GM18868 (cell line): ENCODE results near the gene TMED10.
"Not testable (repeated sequence)": the region's sequence is repeated elsewhere in the genome, so short reads cannot be mapped to it uniquely, and the experiment has no call there.

Experiments used
- ATAC-seq: cut with Tn5 transposase; IDR thresholded peaks from one replicate; pipeline ENCODE4 v1.9.1; 2021; ENCODE audit warnings: mild to moderate bottlenecking, moderate library complexity; ENCODE audit not compliant: unreplicated experiment

Gene TMED10

DNA sequence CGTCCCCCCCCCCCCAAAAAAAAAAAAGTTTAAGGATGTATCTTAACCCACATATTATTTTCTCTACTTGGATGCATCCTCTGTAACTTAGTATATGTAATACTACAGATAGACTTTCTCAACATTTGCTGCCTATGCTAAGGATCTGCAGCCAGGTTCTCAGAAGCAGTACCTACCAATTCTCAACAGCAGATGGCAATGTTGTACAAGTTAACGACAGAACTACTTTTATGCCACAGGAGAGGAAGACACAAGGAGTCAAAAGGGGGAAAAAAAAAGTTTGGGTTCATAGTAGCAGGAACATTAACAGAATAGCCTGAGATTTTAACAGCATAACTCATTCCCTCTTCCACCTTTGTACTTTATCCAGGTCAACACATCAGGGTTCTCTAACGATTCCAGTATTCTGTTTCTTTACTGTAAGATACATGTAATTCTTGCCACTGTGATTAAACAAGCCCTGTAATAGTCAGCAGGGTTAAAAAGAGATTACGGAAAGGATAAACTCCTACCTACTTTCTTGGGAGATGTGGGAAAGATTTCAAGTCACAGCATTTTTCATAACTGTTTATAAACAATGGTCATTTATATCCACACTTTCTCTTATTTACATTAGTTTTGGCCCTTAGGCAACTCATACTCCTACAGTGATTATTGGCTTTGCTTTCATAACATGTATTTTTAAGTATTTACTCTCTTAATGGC lies 43.9 kb downstream of the TMED10 start:
- ATAC-seq = no peak

DNA sequence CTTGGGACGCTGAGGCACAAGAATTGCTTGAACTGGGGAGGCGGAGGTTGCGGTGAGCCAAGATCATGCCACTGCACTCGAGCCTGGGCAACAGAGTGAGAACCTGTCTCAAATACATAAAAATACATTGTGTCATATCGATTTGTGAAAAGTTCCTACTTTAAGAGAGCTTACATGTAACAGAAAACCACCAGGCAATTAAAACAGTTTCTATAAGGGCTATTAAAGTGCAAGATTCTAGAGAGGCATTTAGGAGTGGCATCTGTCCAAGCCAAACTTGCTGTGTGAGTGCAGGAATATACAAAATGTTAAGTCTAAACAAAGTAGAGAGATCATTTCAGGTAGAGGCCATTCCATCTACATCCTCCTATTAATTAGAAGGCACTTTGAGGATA lies 47.8 kb downstream of the TMED10 start:
- ATAC-seq = no peak

DNA sequence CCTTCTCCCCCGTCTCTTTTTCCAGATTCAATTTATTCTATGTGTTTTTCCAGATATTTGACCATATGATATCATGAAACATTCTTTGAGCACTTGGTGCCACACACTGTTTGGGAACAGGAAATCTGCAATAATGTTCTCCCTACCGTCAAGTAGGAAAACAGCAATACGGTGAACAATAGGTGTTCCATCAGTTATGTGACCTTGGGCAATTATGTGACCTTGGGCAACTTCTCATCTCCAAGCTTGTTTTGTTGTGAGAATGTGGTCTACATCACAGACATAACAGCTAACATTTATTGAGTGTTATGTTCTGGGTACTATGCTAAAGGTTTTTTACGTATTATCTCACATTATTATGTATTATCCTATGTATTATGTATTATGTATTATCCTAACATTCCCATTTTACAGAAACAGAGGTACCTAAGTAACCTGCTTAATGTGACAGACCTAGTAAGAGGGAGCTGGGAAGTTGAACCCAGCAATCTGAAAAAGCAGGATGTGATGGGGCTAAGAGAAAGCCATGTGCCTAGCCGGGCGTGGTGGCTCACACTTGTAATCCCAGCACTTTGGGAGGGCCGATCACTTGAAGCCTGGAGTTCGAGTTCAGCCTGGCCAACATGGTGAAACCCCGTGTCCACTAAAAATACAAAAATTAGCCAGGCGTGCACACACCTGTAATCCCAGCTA lies 48.4 kb downstream of the TMED10 start:
- ATAC-seq = no peak

DNA sequence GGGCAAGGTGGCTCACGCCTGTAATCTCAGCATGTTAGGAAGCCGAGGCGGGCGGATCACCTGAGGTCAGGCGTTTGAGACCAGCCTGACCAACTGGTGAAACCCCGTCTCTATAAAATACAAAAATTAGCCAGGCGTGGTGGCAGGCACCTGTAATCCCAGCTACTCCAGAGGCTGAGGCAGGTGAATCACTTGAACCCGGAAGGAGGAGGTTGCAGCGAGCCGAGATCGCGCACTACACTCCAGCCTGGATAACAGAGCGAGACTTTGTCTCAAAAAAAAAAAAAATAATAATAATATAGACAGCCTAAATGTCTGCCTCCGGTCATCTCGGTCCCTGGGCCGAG lies 49.0 kb downstream of the TMED10 start:
- not testable (repeated sequence) for ATAC-seq

DNA sequence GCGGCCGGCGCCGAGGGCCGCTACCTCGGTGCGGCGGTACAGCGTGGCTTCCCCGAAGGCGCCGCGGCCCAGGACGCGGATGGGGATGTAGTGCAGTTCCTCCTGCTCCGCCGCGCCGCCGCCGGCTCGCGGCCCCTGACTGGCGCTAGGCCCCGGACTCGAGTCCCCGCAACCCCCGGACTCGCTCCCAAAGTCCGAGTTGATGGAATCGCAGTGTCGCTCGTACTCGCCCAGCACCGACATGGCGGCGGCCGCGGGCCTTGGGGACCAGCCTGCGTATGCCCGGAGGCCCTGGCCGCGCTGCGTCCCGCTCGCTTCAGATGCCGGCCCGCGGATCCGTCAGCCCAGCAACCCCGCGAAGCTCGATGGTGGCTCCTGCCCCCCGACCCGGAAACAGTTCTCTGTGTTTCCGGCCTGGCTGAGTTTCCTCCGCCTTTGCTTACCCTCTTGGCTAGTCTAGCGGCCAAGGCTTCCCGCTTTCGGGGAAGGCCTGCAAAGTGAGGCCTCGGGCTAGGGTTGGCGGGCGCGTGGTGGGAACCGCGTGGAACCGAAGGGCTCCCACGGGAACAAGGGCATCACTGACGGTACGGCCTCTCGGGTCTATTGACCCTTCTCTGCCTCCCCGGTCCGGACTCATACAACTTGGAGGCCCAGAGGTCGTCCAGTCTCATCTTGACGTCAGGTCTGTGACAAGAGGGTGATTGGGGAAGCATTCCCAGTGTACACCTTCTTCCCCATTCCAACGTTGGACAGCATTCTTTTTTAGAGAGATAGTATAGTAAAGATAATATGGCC lies 49.5 kb downstream of the TMED10 start, which contains the start of gene NEK9:
NEK9 (minus strand) TSS at position 370 of the 795 bp plus-strand sequence; CDS start at position 243, 127 bp downstream.
- ATAC-seq = peak; percentile 91

DNA sequence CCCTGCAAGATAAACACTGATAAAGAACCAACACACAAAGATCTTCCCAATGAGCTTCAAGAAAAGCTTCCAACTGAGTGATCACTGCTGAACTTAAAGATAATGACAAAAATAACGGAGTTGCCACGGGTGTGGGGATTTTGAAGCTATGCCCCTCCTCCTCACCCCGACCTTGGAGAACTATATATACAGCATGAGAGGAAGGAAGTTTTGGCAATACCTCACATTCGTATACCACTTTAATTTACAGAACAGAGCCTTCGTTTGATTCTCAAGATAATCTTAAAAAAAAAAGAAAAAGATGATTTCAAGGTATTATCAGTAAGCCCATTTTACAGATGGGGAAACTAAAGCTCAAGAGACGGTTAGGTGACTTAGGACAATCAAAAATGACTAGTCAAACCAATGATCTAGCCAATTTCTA lies 50.3 kb downstream of the TMED10 start:
- no peak for ATAC-seq

DNA sequence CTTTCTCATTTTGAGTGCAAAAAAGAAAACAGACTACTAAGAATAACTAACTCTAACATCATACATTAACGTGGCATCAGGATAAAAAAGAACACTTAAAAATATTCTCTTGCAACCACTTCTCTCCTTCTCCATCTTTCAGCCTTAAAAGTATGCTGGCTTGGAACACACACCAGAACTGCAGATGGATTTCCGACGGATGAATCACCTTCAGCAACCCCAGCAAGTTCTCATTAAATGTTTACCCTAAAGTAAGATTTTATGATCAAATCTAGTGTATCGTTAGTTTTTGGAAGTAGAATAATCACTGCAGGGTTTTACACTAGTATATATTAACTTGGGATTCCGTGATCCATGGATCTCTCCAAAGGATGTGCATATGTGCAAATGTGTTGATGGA lies 50.8 kb downstream of the TMED10 start:
- no peak for ATAC-seq

DNA sequence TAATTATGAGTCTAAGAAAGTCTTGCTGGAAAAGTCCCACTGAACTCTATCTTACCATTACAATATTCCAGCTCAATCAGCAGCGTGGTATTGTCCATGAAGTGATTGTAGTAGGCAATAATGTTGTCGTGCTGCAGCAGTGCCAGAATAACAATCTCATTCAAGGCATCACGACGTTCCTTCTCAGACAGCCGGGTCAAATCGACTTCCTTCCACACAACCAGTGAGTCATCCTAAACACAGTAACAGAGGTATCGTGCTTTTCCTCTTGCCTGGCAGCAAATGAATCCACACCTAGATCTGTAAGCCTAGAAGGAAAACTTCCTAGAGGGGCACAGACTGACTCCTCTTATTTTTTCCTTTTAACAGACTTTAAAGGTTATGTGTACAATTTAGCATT lies 52.4 kb downstream of the TMED10 start:
- ATAC-seq = no peak

DNA sequence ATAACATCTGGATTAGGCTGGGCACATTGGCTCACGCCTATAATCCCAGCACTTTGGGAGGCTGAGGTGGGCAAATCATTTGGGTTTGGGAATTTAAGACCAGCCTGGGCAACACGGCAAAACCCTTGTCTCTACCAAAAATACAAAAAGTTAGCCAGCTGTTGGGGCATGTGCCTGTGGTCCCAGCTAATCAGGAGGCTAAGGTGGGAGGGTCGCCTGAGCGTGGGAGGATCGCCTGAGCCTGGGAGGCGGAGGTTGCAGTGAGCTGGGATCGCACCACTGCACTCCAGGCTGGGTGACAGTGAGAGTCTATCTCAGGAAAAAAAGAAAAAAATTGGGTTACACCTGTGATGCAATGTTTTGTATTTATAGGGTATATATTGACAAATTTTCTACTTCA lies 54.9 kb downstream of the TMED10 start:
- ATAC-seq = no peak

DNA sequence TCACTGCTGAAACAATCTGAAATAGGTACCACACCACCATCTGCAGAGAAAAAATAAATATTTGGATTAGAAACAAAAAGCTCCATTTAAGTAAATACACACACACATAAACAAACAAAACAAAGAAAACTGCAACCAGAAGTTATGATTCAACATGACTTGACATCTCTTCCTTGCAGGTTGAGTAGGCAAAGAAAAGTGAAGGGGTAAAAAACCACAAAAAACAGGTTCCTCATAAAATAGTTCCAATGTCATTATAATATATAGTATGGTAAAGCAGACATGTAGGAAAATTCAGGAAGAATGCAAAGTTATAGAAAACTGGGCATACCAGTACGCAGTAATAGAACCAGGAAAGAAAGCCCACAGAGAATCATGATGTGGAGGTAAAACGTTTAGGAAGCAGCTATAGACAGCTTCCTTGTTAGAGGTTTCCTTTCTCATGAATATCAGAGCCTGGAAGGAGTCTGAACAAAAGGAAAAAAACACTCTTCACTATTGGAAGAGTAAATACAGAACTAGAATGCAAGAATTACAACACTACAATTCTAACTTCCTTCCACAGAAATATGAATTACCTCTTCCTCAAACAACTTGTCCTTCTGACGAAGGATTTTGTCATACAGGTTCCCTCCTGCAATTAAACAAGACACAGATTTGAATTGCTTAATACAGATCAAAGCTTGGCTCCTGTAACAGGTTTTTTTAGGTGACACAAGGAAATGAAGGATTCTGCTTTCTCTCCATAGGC lies 55.7 kb downstream of the TMED10 start:
- no peak for ATAC-seq

DNA sequence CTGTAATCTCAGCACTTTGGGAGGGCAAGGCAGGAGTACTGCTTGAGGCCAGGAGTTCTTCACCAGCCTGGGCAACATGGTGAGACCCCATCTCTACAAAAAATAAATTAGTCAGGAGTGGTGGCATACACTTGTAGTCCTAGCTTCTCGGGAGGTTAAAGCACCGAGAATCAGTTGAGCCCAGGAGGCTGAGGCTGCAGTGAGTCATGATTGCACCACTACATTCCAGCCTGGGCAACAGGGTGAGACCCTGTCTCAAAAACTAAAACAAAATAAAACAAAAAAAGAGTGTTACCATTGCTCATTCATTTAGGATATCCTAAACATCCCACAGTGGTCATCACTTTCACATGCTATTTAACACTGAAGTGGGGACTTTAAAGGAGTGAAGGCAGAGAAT lies 57.4 kb downstream of the TMED10 start:
- no peak for ATAC-seq

DNA sequence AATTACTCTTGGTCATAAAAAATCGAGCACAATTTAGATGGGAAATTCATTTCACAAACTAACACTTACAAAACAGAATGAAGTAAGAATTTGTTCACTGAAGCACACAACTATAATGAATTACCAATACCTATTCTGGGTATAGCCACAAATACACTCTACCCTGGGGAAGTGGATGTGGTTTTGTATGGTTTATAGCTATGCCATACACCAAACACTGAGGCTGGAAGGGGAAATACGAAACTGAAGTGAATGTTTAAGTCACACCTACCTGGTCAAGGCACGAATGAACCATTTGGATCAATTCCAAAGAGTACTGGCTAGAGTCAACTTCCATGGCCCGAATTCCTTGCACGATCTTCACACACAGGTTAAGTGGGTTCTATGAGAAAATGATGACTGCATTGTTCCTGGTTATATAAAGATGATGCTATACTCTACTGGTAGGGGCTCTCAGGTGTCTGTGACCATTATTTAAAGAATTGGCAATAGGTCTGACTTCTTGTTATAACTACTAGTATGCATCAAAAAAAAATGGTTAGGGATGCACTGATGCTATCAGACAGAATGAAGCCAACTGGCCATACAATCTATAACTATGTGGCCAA lies 62.4 kb downstream of the TMED10 start:
- no peak for ATAC-seq

DNA sequence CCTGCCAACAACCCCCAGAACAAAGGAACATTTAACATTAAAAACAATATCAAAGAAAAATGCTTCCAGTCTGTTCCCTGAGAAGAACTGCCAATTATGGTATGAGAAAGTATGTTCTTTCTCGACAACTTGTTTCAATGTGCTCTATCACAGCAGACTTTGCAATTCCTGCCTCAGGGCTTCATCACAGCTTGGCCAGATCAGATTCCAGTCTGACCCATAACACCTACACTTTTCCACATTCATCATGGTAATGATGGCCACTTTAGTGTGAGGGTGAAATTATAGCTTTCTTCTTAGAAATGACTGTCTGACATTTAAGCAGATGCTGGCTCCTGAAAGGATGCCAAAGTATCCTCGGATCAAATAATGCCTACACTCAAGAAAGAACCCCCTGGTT lies 66.5 kb downstream of the TMED10 start:
- no peak for ATAC-seq

DNA sequence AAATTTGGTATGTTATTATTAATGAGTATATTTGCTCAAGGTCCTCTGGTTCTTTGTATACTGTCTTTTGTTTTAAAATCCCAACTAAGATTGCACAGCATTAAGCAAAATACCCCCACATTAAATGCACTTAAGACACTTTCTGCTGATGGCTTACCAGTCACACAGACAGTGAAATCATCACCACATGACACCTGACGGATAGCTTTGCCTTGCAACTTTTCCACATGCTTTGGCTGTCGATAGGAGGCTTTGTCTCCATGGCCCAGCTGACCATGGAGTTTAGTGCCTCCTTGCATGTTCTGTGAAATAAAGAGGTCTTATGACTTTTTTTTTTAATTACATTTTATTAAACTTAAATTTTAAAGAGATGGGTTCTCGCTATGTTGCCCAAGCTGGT lies 69.2 kb downstream of the TMED10 start:
- ATAC-seq = no peak

DNA sequence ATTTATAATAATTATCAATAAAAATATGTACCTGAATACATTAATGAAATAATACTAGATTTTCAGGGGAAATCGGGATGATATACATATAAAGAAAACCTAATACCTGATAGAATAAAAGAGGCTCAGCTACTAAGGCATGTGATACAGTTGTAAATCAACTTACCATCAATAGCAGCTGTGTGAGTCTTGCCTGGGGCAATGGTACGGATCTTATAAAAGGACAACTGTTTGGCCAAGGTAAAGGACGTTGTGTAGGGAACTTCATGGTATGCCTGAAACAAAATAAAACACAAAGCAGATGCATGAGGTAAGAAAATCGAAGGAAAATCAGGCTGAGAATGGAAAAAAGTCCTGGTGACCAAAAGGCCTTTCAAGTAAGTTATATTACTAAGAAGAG lies 74.9 kb downstream of the TMED10 start:
- no peak for ATAC-seq

DNA sequence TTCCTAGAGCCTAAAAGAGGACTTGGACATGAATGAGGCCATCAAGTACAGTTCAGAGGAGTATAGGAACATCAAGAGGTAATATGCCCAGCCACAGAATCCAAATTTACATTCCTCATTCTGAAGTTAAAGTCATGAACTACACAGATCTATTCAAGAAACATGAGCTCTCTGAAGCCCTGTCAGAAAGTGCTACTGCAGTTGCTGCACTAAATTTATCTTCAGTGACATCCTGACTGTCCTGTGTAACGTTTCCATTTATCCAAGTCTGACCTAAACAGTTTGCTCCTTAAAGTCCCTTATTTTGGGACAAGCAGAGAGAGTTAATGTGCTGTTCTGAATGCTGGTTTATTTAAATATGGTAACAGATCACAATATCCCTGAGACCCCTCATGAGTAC lies 77.7 kb downstream of the TMED10 start:
- no peak for ATAC-seq

DNA sequence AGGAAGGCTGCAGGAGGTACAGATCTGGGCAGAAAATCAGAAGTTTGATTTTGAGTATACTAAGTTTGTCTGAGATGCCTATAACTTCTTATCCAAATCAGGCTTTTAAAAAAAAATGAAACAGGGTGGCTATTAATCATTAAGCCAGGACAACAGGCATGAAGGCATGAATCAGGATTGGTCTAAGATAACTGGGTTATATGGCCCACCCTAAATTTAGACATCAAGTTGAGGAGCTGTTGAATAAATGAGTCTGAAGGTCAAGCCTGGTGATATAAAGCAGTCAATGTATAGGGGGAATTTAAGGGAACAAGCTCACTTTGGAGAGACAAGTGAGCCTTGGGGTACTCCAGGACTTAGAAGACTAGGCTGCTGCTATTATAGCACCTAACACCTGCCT lies 78.2 kb downstream of the TMED10 start:
- no peak for ATAC-seq

DNA sequence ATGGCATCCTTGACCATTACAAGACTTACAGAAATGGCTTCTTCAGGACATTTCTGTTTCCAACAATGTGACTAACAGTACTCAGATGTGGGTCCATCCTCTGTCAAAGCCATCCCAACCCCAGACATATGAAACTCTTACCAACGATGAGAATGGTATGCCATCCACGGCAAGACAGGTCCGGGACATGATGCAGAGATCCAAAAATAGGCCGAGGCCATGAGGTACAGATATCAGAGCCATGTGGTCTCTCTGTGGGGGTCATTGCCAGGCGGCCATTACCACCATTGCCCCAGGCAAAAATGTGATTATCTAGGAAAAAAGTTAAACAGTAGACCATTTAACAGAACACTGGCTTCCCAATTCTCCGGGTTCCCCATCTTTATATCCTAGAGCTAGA lies 79.5 kb downstream of the TMED10 start:
- no peak for ATAC-seq

DNA sequence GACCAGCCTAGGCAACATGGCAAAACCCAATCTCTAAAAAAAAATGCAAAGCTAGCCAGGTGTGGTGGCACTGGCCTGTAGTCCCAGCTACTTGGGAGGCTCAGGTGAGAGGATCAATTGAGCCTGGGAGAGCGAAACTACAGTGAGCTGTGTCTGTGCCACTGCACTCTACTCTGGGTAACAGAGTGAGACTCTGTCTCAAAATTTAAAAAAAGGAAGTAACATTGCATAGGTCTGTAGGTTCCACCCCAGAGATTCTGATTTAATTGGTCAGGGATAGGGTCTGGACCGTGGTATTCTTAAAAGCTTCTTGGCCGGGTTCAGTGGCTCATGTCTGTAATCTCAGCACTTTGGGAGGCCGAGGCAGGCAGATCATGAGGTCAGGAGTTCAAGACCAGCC lies 80.7 kb downstream of the TMED10 start:
- ATAC-seq = no peak

DNA sequence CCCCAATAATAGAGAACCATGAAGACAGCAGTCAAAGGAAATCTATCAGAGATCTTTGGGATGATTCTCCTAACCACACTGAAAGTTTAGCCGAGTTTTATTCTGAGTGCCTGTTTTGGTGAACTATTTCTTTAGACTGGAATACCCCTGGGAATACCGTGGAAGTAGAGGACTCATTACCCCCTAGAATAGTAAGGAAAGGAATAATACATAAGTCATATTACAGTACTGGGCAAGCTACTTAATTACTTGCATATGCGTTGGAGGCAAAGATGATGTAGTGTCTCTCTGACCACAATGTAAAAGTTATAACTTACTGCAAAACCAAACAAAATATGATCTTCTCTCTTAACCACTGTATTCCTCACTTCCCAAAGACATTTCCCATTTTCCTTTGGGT lies 81.5 kb downstream of the TMED10 start:
- ATAC-seq = no peak

DNA sequence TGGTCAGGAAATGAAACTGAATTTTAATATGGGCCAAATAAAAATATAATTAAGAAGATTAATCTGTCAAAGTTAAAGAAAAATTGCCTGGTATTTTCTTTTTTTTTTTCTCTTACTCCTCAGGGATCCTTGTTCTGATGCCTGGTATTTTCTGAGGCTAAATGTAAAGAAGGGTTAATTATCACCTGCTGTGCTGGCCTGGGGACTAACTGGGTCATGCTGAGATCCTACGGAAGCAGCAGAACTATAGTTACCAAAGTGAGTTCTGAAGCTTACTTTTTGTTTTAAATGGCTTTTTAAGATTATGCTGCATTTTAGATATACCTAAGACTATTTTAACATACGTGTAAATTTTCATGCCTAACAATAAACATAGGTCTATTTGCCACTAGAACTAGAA lies 83.7 kb downstream of the TMED10 start:
- ATAC-seq = no peak
